Pons (tissue), 1 donor: ENCODE data around the gene ZNF213.
"Not testable (repeated sequence)": the region's sequence is repeated elsewhere in the genome, so short reads cannot be mapped to it uniquely, and the experiment has no call there.

Experiments
- DNase-seq: peaks from one replicate; pipeline ENCODE4 v3.0.0-alpha.2; 2016; ENCODE audit warnings: low spot score

The ZNF213 gene

DNA sequence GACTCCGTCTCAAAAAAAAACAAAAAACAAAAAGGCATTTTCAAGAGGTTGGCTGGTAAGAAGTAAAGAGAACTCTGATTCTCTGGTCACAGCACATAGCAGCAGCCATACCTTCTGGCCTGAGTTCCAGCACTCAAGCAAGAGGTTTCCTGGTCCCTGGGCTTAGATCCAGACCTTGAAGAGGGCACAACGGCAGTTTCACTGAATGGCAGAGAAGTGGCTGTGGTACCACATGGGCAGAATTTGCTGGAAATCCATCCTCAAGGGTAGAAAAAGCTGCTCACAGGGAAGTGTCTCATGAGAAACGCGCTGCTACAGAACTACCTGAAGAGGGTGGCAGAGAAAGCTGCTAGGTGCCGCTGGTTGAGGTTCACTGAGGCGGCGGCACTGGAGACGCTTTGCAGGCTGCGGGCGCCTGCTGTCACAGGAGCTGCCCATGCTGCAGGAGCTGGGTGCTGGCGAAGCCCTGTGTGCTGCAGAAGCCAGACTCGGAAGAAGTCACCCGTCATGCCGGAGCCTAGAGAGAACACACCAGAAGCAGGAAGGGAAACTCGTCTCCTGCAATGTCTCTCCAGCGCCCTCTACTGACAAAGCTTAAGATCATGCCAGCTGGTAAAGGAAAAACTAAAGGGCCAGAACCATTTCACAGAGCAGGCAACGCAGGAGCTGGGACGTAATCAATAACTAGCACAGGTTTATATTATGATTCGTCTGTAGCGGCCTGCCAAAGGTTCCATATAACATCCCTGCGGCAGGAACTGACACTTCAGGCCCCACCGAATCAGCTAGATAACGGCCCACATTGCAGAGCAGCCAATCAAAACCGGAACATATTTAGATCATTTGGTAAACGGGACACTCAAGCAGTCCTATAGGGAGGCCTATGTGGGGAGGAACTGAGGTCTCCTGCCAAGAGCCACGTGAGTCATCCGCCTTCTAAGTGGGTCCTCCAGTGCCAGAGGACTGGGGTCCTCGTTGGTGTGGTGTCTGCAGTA lies 5.4 kb upstream of the ZNF213 start:
- peak; percentile 92 for DNase-seq

DNA sequence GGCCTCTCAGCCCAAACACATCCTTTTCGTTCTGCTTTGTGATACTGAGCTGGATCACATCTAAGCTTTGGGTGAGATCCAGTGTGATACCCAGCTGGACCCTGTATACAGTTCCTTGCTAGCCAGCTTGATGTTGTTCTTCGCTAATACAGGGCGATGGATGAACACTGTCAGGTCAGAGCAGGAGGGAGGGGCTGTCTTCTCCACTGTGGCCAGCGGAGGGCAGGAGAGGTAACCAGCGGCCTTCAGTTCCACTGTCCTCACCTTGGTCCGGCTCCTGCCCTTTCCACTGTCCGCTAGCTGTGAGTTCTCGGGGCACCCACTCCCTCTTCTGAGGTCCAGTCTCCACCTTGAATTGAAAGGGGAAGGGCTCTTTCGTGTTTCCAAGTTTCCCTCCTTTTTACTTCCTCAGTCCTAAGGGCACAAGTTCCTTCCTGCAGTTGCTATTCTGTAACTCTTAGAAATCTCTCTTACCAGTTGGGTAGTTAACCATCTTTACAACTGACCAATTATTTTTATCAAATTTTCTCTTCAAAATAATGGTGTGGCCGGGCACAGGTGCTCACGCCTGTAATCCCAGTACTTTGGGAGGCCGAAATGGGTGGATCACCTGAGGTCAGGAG lies 3.0 kb upstream of the ZNF213 start:
- no peak for DNase-seq

DNA sequence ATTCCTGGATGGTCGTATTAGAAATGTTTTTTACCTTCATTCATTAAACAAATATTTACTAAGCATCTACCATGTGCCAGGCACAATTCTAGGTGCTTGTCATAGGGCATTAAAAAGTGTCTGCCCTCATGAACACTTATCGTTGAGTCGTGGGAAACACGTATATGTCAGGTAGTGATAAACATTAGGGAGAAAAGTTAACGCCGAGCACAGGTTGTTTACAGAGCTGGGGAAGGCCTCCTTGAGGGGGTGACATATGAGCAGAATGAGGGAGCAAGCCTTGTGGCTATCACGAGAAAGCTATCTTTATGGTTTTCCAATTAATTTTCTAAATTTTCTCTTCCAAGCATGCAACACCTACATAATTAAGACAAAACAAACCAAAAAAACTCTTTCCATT lies 985 bp upstream of the ZNF213 start:
- no peak for DNase-seq

DNA sequence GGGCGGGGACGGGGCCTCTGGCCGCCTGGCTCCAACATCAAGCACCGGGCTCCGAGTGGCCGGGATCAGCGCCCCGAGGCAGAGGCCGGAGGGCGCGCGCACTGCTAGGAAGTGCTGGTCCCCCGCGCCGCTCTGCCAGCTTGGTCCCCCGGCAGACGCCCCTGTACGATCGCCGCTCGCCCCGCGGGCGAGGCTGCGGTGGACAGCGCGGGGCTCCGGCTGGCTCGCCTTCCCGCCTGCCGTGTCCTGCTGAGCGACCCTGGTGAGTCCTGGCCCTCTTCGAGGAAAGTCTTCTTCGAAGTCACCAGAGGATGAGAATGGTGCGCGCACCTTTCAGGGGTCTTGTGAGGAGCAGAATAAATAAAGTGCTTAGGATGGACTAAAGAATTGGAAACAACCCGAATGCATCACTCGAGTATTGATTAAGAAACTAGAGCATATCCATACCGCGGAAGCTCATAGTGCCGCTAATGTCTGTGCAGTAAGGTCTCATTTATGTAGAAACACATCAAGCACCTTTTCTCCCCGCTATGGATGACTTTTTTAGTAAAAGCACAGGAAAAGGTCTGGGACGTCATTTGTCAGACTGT lies 392 bp downstream of the ZNF213 start:
- DNase-seq, result no peak

DNA sequence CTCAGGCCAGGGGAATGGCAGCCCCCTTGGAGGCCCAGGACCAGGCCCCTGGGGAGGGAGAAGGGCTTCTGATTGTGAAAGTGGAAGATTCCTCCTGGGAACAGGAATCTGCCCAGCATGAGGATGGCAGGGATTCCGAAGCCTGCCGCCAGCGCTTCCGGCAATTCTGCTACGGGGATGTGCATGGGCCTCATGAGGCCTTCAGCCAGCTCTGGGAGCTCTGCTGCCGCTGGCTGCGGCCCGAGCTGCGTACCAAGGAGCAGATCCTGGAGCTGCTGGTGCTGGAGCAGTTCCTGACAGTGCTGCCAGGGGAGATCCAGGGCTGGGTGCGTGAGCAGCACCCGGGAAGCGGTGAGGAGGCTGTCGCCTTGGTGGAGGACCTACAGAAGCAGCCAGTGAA lies 2.4 kb downstream of the ZNF213 start:
- DNase-seq, result no peak

DNA sequence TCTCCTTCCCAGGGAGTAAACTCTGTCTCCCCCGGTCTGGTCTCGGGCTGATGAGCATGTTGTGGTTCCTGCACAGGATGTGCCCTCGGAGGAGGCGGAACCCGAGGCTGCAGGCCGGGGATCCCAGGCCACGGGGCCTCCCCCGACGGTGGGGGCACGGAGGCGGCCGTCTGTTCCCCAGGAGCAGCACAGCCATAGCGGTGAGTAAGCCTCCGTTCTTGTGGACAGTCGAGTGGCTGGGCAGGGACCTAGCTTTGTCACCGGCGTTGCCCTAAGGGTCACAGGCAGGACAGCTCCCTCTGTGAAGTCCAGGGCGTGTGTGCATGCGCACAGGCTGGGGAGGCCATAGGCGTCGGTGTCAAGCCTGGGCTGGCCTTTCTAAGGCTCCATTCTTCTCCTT lies 3.5 kb downstream of the ZNF213 start:
- no peak for DNase-seq

DNA sequence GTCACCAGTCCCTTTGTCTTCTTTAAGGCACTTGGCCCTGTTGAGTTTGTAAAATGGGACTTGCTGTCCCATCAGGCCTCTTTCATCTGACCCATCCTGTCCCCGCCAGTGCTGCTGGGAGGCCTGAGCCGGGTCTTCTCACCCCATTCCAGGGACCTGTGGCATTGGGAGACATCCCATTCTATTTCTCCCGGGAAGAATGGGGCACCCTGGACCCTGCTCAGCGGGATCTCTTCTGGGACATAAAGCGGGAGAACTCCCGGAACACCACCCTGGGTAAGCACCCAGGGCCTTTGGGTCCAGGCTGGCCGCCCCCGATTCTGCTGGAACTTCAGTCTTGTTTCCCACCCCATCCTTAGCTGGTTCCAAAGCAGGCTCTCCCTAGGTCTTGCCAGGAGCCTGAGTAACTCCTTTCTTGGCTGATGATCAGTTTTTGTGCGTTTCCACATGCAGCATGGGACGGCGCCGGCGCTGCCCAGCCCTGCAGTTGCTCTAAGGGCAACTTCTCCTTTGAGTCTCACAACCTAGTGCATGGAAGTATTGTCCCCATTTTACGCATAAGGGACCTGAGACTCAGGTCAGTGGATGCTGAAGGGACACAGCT lies 4.1 kb downstream of the ZNF213 start:
- no peak for DNase-seq

DNA sequence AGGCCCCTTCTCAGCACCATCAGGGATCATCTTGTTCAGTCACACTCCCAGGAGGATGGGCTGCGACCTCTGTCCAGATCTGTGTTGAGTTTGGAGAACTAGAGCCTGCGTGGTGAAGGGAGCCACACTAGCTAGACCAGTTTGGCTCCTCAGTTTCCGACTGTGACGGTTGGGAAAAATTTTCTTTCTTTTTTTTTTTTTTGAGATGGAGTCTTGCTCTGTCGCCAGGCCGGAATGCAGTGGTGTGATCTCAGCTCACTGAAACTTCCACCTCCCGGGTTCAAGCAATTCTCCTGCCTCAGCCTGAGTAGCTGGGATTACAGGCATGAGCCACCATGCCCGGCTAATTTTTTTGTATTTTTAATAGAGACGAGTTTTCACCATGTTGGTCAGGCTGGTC lies 4.7 kb downstream of the ZNF213 start:
- DNase-seq, result not testable (repeated sequence)

DNA sequence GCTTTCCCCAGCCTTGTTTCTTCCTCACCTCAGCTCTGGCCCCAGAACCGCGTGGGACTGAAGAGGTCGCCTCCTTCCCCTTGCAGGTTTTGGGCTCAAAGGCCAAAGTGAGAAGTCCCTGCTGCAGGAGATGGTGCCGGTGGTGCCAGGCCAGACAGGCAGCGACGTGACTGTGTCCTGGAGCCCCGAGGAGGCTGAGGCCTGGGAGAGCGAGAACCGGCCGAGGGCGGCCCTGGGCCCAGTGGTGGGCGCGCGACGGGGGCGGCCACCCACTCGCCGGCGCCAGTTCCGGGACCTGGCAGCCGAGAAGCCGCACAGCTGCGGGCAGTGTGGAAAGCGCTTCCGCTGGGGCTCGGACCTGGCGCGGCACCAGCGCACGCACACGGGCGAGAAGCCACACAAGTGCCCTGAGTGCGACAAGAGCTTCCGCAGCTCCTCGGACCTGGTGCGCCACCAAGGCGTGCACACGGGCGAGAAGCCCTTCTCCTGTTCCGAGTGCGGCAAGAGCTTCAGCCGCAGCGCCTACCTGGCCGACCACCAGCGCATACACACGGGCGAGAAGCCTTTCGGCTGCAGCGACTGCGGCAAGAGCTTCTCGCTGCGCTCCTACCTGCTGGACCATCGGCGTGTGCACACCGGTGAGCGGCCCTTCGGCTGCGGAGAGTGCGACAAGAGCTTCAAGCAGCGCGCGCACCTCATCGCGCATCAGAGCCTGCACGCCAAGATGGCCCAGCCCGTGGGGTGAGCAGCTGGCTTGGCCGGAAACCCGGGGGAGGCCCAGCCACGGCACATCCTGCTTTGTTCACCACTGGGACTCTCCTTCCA lies 6.0 kb downstream of the ZNF213 start:
- no peak for DNase-seq

DNA sequence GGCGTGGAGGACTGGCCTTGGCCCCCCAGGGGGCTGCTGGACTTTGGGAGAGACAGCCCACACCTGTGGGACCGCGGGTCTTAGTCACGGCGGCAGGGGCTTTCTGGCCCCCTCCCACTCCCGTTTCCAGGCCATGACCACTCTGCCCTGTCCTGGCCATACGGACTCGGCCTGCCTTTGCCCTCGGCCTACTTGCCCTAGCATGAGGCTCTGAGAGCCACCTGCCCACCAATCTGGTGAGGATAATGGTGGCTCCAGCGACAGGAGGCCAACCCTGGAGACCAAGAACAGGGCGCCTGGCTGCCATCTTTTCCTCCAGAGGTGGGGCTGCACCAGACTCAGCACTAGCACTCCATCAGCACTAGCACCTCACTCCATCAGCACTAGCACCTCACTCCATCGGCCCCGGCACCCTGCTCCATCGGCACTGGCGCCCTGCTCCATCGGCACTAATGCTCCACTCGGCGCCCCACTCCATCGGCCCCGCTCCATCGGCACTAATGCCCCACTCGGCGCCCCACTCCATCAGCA lies 7.0 kb downstream of the ZNF213 start:
- DNase-seq, result no peak

DNA sequence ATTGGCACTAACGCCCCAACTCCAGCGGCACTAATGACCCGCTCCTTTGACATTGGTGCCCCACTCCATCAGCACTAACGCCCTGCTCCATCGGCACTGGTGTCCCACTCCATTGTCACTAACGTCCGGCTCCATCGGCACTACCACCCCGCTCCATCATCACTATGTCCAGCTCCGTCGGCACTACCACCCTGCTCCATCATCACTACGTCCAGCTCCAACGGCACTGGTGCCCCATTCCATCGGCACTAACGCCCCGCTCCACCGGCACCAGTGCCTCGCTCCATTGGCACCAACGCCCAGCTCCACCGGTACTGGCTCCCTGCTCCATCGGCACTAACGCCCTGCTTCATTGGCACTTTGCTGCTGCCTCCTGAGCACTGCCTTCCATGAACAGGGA lies 7.5 kb downstream of the ZNF213 start:
- DNase-seq, result no peak

DNA sequence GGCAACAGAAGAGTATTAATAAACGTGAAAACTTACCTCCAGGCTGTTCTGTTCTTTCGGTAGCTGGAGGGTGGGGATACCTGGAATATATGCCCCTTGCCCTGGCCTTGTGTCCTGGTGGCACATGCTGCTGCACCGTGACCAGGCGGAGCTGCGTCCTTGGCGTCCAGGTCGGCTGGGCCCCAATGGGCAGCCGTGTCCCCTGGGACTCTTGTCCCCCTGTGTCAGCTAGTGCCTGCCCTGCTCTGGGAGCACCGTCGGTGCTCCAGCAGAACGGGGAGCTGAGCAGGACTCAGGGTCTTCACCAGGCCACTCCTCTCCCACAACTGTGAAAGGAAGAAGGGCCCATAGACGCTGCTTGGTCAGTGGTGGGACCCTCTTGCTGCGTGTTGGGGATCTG lies 7.9 kb downstream of the ZNF213 start:
- DNase-seq, result no peak

DNA sequence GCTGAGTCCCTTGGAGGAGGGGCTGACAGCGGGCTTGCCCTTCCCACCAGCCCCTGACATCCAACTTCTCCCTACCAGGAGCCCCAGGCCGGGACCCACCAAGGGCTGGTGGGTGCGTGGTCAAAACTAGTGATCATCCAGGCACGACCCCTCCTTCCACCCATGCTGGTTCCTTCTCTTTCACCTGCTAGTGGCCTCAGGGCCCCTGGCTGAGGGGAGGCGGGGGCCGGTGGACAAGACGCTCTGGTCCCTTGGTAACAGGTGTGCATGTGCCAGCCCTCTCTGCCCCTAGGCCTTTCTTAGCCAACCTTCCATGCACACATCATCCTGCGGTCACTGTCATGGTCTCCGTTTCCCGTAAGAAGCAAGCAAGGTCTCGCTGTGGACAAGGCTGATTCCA lies 8.4 kb downstream of the ZNF213 start:
- DNase-seq, result no peak

DNA sequence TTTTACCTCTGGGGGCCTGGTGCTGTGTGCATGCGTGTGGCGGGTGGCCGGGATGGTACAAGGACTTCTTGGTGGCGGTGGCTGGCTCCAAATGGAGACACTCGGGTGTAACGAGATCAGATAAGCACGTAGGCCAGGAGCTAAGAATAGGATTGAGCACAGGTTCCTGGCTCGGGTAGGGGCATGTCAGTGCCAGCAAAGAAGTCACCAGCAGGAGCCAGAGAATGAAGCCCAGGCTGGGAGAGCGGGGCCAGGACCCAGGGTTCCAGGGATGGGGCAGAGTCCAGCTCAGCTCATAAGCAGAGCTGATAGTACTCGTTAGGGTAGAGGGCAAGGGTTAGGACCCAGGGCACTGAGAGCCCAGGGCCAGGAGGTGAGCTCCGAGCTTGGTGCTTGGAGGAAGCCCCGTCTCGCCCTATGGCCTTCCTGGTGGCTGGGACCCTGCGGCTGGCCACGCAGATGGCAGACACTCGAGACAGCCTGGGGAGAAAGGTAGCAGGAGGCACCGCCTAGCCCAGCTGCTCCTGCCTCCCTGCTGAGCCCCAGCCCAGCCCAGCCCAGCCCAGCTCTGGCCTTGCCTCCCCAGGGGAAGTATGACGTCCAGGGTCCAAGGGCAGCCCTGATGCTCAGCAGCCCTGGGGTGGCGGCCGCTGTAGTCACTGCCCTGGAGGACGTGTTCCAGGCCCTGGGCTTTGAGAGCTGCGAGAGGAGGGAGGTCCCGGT lies 8.9 kb downstream of the ZNF213 start:
- no peak for DNase-seq

DNA sequence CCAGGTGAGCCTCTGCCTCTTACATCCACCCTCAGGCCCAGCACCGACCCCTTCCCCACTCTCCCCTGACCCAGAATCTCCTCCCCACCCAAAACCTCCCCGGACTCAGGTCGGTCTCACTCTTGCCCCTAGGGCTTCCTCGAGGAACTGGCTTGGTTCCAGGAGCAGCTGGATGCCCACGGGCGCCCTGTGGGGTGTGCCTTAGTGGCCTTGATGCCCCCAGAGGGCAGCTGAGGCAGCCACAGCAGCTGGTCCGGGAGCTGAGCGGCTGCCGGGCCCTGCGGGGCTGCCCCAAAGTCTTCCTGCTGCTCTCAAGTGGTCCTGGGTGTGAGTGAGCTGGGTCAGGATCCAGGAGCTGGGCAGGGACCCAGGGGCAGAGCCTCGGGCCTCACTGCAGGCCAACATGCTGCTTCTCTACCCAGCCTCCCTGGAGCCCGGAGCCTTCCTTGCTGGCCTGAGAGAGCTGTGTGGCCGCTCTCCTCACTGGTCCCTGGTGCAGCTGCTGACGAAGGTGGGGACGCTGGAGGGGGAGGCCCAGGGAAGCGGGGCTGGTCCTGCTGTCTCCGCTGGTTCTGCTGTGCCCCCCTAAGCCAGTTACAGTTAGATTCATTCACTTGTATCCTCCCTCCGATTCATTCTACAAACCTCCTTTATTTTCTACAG lies 9.6 kb downstream of the ZNF213 start:
- DNase-seq, result no peak

DNA sequence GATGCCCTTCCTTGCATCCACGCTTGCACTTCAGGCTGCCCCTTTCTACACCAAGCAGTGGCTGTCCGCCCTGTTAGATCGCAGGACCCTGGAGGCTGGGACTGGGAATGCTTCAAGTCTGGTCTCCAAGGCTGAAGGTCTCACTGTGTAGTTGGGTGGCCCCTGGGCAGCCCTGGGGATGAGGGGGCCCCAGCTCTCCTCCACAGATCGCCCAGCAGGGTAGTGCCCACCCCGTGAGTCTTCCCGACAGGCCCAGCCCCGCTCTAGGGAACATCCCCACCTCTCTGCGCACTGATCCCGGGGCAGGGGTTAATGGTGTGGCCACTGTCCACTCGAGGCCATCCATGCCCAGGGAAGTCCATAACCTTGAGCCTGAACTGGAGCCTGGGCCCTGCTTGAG lies 10.3 kb downstream of the ZNF213 start:
- no peak for DNase-seq

DNA sequence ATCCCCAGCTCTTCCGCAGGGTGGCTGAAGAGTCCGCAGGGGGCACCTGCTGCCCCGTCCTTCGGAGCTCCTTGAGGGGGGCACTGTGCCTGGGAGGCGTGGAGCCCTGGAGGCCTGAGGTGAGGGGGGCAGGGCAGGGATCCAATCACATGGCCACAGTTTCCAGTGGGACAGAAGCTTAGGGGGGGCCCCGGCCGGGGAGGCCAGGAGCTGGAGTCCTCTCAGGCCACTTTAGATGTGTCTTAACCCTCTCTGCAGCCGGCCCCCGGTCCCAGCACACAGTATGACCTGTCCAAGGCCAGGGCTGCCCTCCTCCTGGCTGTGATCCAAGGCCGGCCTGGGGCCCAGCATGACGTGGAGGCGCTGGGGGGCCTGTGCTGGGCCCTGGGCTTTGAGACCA lies 10.8 kb downstream of the ZNF213 start:
- no peak for DNase-seq

DNA sequence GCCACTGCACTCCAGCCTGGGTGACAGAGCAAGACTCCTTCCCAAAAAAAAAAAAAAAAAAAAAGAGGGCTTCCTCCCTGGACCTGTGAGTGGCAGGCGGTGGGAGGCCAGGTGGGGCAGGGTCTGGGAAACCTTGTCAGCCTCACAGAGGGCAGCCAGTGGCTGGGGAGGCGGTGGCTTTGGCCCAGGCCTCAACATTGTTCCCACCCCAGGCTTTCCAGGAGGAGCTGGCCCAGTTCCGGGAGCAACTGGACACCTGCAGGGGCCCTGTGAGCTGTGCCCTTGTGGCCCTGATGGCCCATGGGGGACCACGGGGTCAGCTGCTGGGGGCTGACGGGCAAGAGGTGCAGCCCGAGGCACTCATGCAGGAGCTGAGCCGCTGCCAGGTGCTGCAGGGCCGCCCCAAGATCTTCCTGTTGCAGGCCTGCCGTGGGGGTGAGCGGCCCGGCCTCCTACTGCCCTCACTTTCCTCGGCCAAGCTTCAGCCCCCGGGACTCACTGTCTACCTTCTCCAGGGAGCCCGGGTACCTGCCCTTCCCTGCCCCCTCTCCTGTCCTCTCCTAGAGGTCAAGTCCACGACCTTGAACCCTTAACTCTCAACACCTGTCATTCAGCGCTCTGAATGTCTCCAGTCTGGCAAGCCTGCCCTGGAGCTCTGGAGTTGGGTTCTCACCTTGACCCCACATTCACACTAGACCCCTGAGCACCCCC lies 12.4 kb downstream of the ZNF213 start:
- no peak for DNase-seq

DNA sequence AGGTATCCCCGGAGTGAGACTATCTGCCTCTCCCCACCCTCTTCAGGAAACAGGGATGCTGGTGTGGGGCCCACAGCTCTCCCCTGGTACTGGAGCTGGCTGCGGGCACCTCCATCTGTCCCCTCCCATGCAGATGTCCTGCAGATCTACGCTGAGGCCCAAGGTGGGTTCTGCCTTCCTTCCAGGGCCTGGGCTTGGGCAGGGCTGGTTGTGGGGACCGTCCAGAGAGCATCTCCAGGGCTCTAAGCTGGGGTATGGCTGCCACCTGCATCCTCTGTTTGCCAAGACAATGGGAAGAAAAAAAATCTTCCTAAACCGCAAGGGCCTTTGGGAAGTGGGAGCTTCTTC lies 12.9 kb downstream of the ZNF213 start:
- DNase-seq, result no peak
